ENCODE results near the gene PKP2.

GRCh38 chr12:32780071-32780470 is 116.5 kb downstream of the PKP2 start:
- no peak for TF ChIP-seq POLR2A (IDR thresholded peaks at IDR 0.05)
- no peak for TF ChIP-seq CTCF (IDR thresholded peaks at IDR 0.05)

Data from uterus (tissue), 2 donors.